SK-N-SH (cell line): ENCODE results near the gene PLTP. TPM values are rescaled to one million over a fixed set of nuclear protein-coding genes. Genes with fewer than 3 reads are reported as not detected.

Experiments used
- CTCF ChIA-PET: fragments of 300-600, 350-600 bp; formaldehyde crosslinking; extraction: SDS; loops from one replicate; lab custom pipeline; 2021; lab: Yijun Ruan, JAX
- POLR2A ChIA-PET: fragments of 350-600 bp; sonication (Branson Sonifier 250); formaldehyde crosslinking; extraction: SDS; loops from one replicate; lab custom pipeline; 2020; ENCODE audit warnings: antibody characterized with exemption, inconsistent platforms; lab: Yijun Ruan, JAX
- DNase-seq: peaks from one replicate; pipeline ENCODE4 v3.0.0; 2012
- H2AFZ ChIP-seq: fragments of 200-600 bp; sonication (generic); 2 replicates; pipeline ENCODE4 v1.8.1; 2016; ENCODE audit warnings: antibody characterized with exemption, mild to moderate bottlenecking, low read depth
- H3F3A ChIP-seq: fragments of 200-600 bp; sonication (generic); replicated peaks from 2 replicates; pipeline ENCODE3; 2016; ENCODE audit warnings: antibody characterized with exemption, mild to moderate bottlenecking; ENCODE audit not compliant: insufficient read depth
- H3K27ac ChIP-seq, 2 experiments: fragments of 200-500 bp in 1 of 2; fragments of 200-600 bp in 1 of 2; sonication (Bioruptor generic) in 1 of 2; sonication (generic), shearing (Covaris generic) in 1 of 2; 2 replicates each; pipeline versions ENCODE4 v1.5.1 to v1.6.1; 2014 to 2016; ENCODE audit warnings: low read depth in 2 of 2, inconsistent platforms in 1 of 2, low read length in 1 of 2, mild to moderate bottlenecking in 1 of 2, mixed read lengths in 1 of 2
- H3K27me3 ChIP-seq: fragments of 200-600 bp; sonication (generic), shearing (Covaris generic); 2 replicates; pipeline ENCODE4 v1.6.1; 2016; ENCODE audit warnings: mixed run types; ENCODE audit not compliant: insufficient read depth
- H3K36me3 ChIP-seq, 2 experiments: fragments of 200-500 bp in 1 of 2; fragments of 200-600 bp in 1 of 2; sonication (Bioruptor generic) in 1 of 2; sonication (generic) in 1 of 2; replicated peaks in 1 of 2; 2 replicates each; pipeline versions ENCODE3 to v1.5.1; 2014 to 2016; ENCODE audit warnings: low read length in 1 of 2, mild to moderate bottlenecking in 1 of 2; ENCODE audit not compliant: insufficient read depth in 2 of 2, control insufficient read depth in 1 of 2
- H3K4me1 ChIP-seq, 2 experiments: fragments of 200-500 bp in 1 of 2; fragments of 200-600 bp in 1 of 2; sonication (Bioruptor generic) in 1 of 2; sonication (generic), shearing (Covaris generic) in 1 of 2; 2 replicates each; pipeline versions ENCODE4 v1.5.1 to v1.6.1; 2014 to 2016; ENCODE audit warnings: low read depth in 1 of 2, low read length in 1 of 2, mixed run types in 1 of 2; ENCODE audit not compliant: insufficient read depth in 2 of 2, control insufficient read depth in 1 of 2
- H3K4me2 ChIP-seq: fragments of 200-600 bp; sonication (generic), shearing (Covaris generic); 2 replicates; pipeline ENCODE4 v1.6.1; 2017; ENCODE audit warnings: mixed run types
- H3K4me3 ChIP-seq, 2 experiments: fragments of 200-500 bp in 1 of 2; fragments of 200-600 bp in 1 of 2; sonication (Bioruptor generic) in 1 of 2; sonication (generic), shearing (Covaris generic) in 1 of 2; 2 replicates each; pipeline versions ENCODE4 v1.5.1 to v1.8.1; 2014 to 2016; ENCODE audit warnings: low read depth in 2 of 2, inconsistent platforms in 1 of 2, low read length in 1 of 2, mild to moderate bottlenecking in 1 of 2, mixed read lengths in 1 of 2, moderate library complexity in 1 of 2
- H3K79me2 ChIP-seq: fragments of 200-600 bp; sonication (generic); 2 replicates; pipeline ENCODE4 v1.8.1; 2017; ENCODE audit warnings: mild to moderate bottlenecking; ENCODE audit not compliant: insufficient read depth
- H3K9ac ChIP-seq: fragments of 200-600 bp; sonication (generic); 2 replicates; pipeline ENCODE4 v1.6.1; 2017; ENCODE audit warnings: mixed run types
- H3K9me2 ChIP-seq: fragments of 200-600 bp; sonication (generic); 2 replicates; pipeline ENCODE4 v1.6.1; 2017; ENCODE audit warnings: mixed run types
- H3K9me3 ChIP-seq: fragments of 200-600 bp; sonication (generic); 2 replicates; pipeline ENCODE4 v1.6.1; 2017; ENCODE audit warnings: mixed run types, mild to moderate bottlenecking, moderate library complexity
- H4K20me1 ChIP-seq: fragments of 200-600 bp; sonication (generic); 2 replicates; pipeline ENCODE4 v1.6.1; 2017; ENCODE audit warnings: mild to moderate bottlenecking, mixed run types; ENCODE audit not compliant: insufficient read depth
- CTCF ChIP-seq: fragments of 200-600 bp; sonication (generic); IDR thresholded peaks from 2 replicates; pipeline ENCODE4 v1.6.1; 2017; ENCODE audit warnings: antibody characterized with exemption, mild to moderate bottlenecking, moderate library complexity
- ELF1 ChIP-seq: IDR thresholded peaks from 2 replicates; pipeline ENCODE4 v1.4.0; 2012
- EZH2phosphoT487 ChIP-seq: fragments of 200-600 bp; sonication (generic); IDR thresholded peaks from 2 replicates; pipeline ENCODE4 v1.6.1; 2017; ENCODE audit warnings: low read depth, mixed run types, mild to moderate bottlenecking, antibody characterized with exemption, moderate library complexity, borderline replicate concordance
- FOXJ3 ChIP-seq: sonication (generic); formaldehyde crosslinking; IDR thresholded peaks from 2 replicates; pipeline ENCODE4 v1.5.1; 2020; ENCODE audit warnings: mild to moderate bottlenecking, missing genetic modification reagents
- GABPA ChIP-seq: IDR thresholded peaks from 2 replicates; pipeline ENCODE4 v1.4.0; 2012; ENCODE audit warnings: low read depth, mild to moderate bottlenecking
- GATA2 ChIP-seq: sonication (generic); formaldehyde crosslinking; IDR thresholded peaks from 2 replicates; pipeline ENCODE4 v1.5.0; 2020; ENCODE audit warnings: mild to moderate bottlenecking, missing genetic modification reagents
- MAX ChIP-seq: IDR thresholded peaks from 2 replicates; pipeline ENCODE4 v1.4.0; 2012; ENCODE audit warnings: low read depth
- MXI1 ChIP-seq: IDR thresholded peaks from 2 replicates; pipeline ENCODE4 v1.6.1; 2012; ENCODE audit warnings: mild to moderate bottlenecking, low read depth, low read length, improper control_type of control experiment
- NRF1 ChIP-seq: IDR thresholded peaks from 2 replicates; pipeline ENCODE4 v1.6.1; 2012; ENCODE audit warnings: low read depth, mild to moderate bottlenecking, low read length
- PBX3 ChIP-seq: IDR thresholded peaks from 2 replicates; pipeline ENCODE4; 2012
- POLR2AphosphoS5 ChIP-seq: IDR thresholded peaks from 2 replicates; pipeline ENCODE4 v1.6.1; 2012; ENCODE audit warnings: low read depth, low read length
- RAD21 ChIP-seq: IDR thresholded peaks from 2 replicates; pipeline ENCODE4 v1.6.1; 2012; ENCODE audit warnings: mild to moderate bottlenecking, low read length
- SIN3A ChIP-seq: IDR thresholded peaks from 2 replicates; pipeline ENCODE4 v1.6.1; 2012; ENCODE audit warnings: low read depth, mild to moderate bottlenecking, low read length, moderate library complexity, borderline replicate concordance
- SMC3 ChIP-seq: IDR thresholded peaks from 2 replicates; pipeline ENCODE4 v1.6.1; 2012; ENCODE audit warnings: low read depth, low read length, improper control_type of control experiment
- TAF1 ChIP-seq: IDR thresholded peaks from 2 replicates; pipeline ENCODE4 v1.6.1; 2012; ENCODE audit warnings: low read depth, mild to moderate bottlenecking, low read length, moderate library complexity, borderline replicate concordance
- TEAD4 ChIP-seq: IDR thresholded peaks from 2 replicates; pipeline ENCODE4 v1.4.0; 2012; ENCODE audit warnings: mild to moderate bottlenecking, borderline replicate concordance; ENCODE audit not compliant: insufficient read depth
- USF1 ChIP-seq: IDR thresholded peaks from 2 replicates; pipeline ENCODE4 v1.4.0; 2012; ENCODE audit warnings: low read depth, borderline replicate concordance
- WGBS: methylation state at CpG from one replicate; pipeline ENCODE4 v1.1.6; 2017; ENCODE audit warnings: low lambda C conversion rate; 5-methylcytosine and 5-hydroxymethylcytosine counted together
- polyA plus RNA-seq, 3 experiments: library from polyadenylated mRNA; depleted of rRNA; stranded (reverse); fragments of >200 nt; gene quantifications; 2 replicates each; pipeline ENCODE4 v1.2.3, GENCODE V29; 2012

Gene PLTP
- polyA plus RNA-seq, 1 of the 3 experiments (the other 2 are of a cell fraction) = 154 TPM

GRCh38 chr20:45938727-45939438 is 26.9 kb upstream of the PLTP start:
- ChIA-PET CTCF (interaction anchor here (0.9 to 5.0 kb wide), 4 partner anchors 25 to 140 kb away, joined by 3 to 24 read pairs (median 4); no protein-coding TSS in a partner anchor), POLR2A (interaction anchor here (1.7 kb wide), 1 partner anchor 10 kb away, joined by 6 read pairs; no protein-coding TSS in a partner anchor)
- H3K36me3 ChIP-seq = peaks cover 46 to 53% of the 10 kb centered on the region in 2 experiments

More at GRCh38 chr20:45938727-45939438, 26.9 kb upstream of the PLTP start:
- Histone ChIP-seq H3K9me3 (no peaks in the 10 kb centered on the region), H3K79me2 (peaks cover 46% of the 10 kb centered on the region), H3K27ac (no peak overlapping the region), H2AFZ (no peak overlapping the region), H3K4me3 (no peak overlapping the region), H3K27me3 (no peaks in the 10 kb centered on the region), H3K4me2 (no peak overlapping the region), H3K4me1 (peaks cover 4 to 19% of the 10 kb centered on the region in 2 experiments; a peak in 3 of 4 replicates), H4K20me1 (peaks cover 14% of the 10 kb centered on the region; the same call in 1 of the 2 replicates), H3K9ac (no peak overlapping the region), H3K9me2 (no peaks in the 10 kb centered on the region), H3F3A (peaks cover 10% of the 10 kb centered on the region)
- DNase-seq = no peak
- TF ChIP-seq ELF1 (no peak), PBX3 (no peak), MAX (no peak), MXI1 (no peak), TAF1 (no peak), GATA2 (CRISPR knock-in tag) (no peak), POLR2AphosphoS5 (no peak), USF1 (no peak), EZH2phosphoT487 (no peak), CTCF (no peak), NRF1 (no peak), TEAD4 (no peak), FOXJ3 (CRISPR knock-in tag) (no peak), GABPA (no peak), RAD21 (no peak), SMC3 (no peak), SIN3A (no peak)
- WGBS = 95% methylated on average over 10 of the region's 13 CpGs
